GM18517 (cell line): ENCODE data around the gene DMGDH.

Experiments
- ATAC-seq: cut with Tn5 transposase; IDR thresholded peaks from one replicate; pipeline ENCODE4 v1.9.1; 2021; ENCODE audit warnings: mild to moderate bottlenecking, moderate library complexity; ENCODE audit not compliant: unreplicated experiment

DMGDH gene

GRCh38 chr5:78979909-78980308 is 89.6 kb downstream of the DMGDH start:
- no peak for ATAC-seq

GRCh38 chr5:78979117-78979742 is 90.2 kb downstream of the DMGDH start:
- ATAC-seq, result no peak

GRCh38 chr5:78975035-78975434 is 94.4 kb downstream of the DMGDH start:
- no peak for ATAC-seq

GRCh38 chr5:78974601-78975000 is 94.9 kb downstream of the DMGDH start:
- ATAC-seq, result no peak

GRCh38 chr5:78974011-78974410 is 95.5 kb downstream of the DMGDH start:
- ATAC-seq, result no peak

GRCh38 chr5:78972654-78973428 is 96.6 kb downstream of the DMGDH start:
- no peak for ATAC-seq

GRCh38 chr5:78971998-78972397 is 97.5 kb downstream of the DMGDH start:
- no peak for ATAC-seq

GRCh38 chr5:78968781-78969180 is 100.7 kb downstream of the DMGDH start:
- no peak for ATAC-seq

GRCh38 chr5:78964889-78965288 is 104.6 kb downstream of the DMGDH start:
- no peak for ATAC-seq

- no peak for ATAC-seq
Observed at GRCh38 chr5:78961743-78962142, 107.7 kb downstream of the DMGDH start.

- no peak for ATAC-seq
Observed at GRCh38 chr5:78959767-78960166, 109.7 kb downstream of the DMGDH start.

GRCh38 chr5:78958672-78959445 is 110.6 kb downstream of the DMGDH start:
- ATAC-seq, result no peak

- no peak for ATAC-seq
Observed at GRCh38 chr5:78956901-78957300, 112.6 kb downstream of the DMGDH start.

GRCh38 chr5:78953092-78953800 is 116.2 kb downstream of the DMGDH start:
- peak; percentile 60 for ATAC-seq
